GM12878 (cell line): ENCODE results near the gene ZNF385C. TPM values are rescaled to one million over a fixed set of nuclear protein-coding genes. Genes with fewer than 3 reads are reported as not detected.

Experiments
- ATAC-seq: fragments of 200-7000 bp; cut with Tn5 transposase; 3 replicates; pipeline ENCODE4 v1.9.1; 2020; ENCODE audit warnings: mild to moderate bottlenecking, moderate library complexity
- BruUV-seq: library from RNA; stranded (reverse); fragments of 400-500 nt; replicated peaks from 2 replicates; lab custom pipeline; 2021; lab: Mats Ljungman, UMichigan
- CTCF ChIA-PET: fragments of 300-600 bp; sonication (Branson Sonifier 250); formaldehyde crosslinking; extraction: SDS; loops from one replicate; lab custom pipeline; 2021; ENCODE audit warnings: inconsistent platforms; lab: Yijun Ruan, JAX
- POLR2A ChIA-PET: fragments of 350-600 bp; formaldehyde crosslinking; extraction: SDS; loops from one replicate; lab custom pipeline; 2021; ENCODE audit warnings: inconsistent platforms; lab: Charles Lee
- RAD21 ChIA-PET: fragments of 300-600 bp; sonication (Branson Sonifier 250); formaldehyde crosslinking; loops from one replicate; lab custom pipeline; 2023; ENCODE audit warnings: antibody characterized with exemption; ENCODE audit not compliant: unreplicated experiment; lab: Charles Lee
- SMC1A ChIA-PET: fragments of 300-600 bp; sonication (Branson Sonifier 250); formaldehyde crosslinking; loops from one replicate; lab custom pipeline; 2023; ENCODE audit not compliant: unreplicated experiment, uncharacterized antibody; lab: Charles Lee
- DNase-seq: peaks from one replicate; pipeline ENCODE4 v3.0.0-alpha.2; 2011; ENCODE audit warnings: low read depth, low spot score
- FAIRE-seq: peaks from 3 replicates; lab custom pipeline; 2011; peaks lifted over from hg19 to GRCh38; lab: Jason Lieb, UNC
- H2AFZ ChIP-seq: 2 replicates; pipeline ENCODE4 v1.6.0; 2011; ENCODE audit warnings: low read depth, low read length, control low read depth; ENCODE audit not compliant: control insufficient read depth
- H3K27ac ChIP-seq: 2 replicates; pipeline ENCODE4 v1.5.1; 2011; ENCODE audit warnings: control low read depth; ENCODE audit not compliant: control insufficient read depth, insufficient read depth
- H3K27me3 ChIP-seq, 2 experiments: replicated peaks in 1 of 2; 2 replicates each; pipeline versions ENCODE4 v1.6.0 to v1.6.1; 2011; ENCODE audit warnings: low read length in 1 of 2; ENCODE audit not compliant: control insufficient read depth in 2 of 2, insufficient read depth in 2 of 2
- H3K36me3 ChIP-seq, 2 experiments: 2 replicates each; pipeline ENCODE4 v1.5.1; 2011; ENCODE audit warnings: low read length in 1 of 2; ENCODE audit not compliant: control insufficient read depth in 2 of 2, insufficient read depth in 2 of 2
- H3K4me1 ChIP-seq: 2 replicates; pipeline ENCODE4 v1.6.1; 2011; ENCODE audit warnings: mild to moderate bottlenecking, low read length, moderate library complexity, mixed read lengths; ENCODE audit not compliant: control insufficient read depth, insufficient read depth
- H3K4me2 ChIP-seq: 2 replicates; pipeline ENCODE4 v1.6.0; 2011; ENCODE audit warnings: control low read depth; ENCODE audit not compliant: control insufficient read depth, insufficient read depth
- H3K4me3 ChIP-seq: fragments of 200-600 bp; sonication (generic); 2 replicates; pipeline ENCODE4 v1.5.1; 2016
- H3K79me2 ChIP-seq: 2 replicates; pipeline ENCODE4 v1.6.0; 2011; ENCODE audit warnings: low read length; ENCODE audit not compliant: control insufficient read depth, insufficient read depth
- H3K9ac ChIP-seq: 2 replicates; pipeline ENCODE4 v1.8.0; 2011; ENCODE audit warnings: low read length, control low read depth, mixed read lengths; ENCODE audit not compliant: control insufficient read depth, insufficient read depth
- H3K9me3 ChIP-seq: replicated peaks from 3 replicates; pipeline ENCODE4 v1.5.1; 2011; ENCODE audit warnings: mild to moderate bottlenecking, low read length; ENCODE audit not compliant: control insufficient read depth, insufficient read depth
- H4K20me1 ChIP-seq: 2 replicates; pipeline ENCODE4 v1.6.0; 2011; ENCODE audit not compliant: control insufficient read depth, insufficient read depth
- EED ChIP-seq: sonication (generic); IDR thresholded peaks from 2 replicates; pipeline ENCODE4 v1.6.1; 2016; ENCODE audit warnings: antibody characterized with exemption, low read depth
- ESRRA ChIP-seq: IDR thresholded peaks from 2 replicates; pipeline ENCODE4 v1.6.1; 2012; ENCODE audit warnings: mild to moderate bottlenecking, low read length, improper control_type of control experiment
- MLLT1 ChIP-seq: fragments of 450-650 bp; IDR thresholded peaks from 2 replicates; pipeline ENCODE4 v1.6.1; 2016; ENCODE audit warnings: mild to moderate bottlenecking
- RCOR1 ChIP-seq: conservative IDR thresholded peaks from 2 replicates; pipeline ENCODE4 v1.6.1; 2012; ENCODE audit warnings: low read depth, low read length, improper control_type of control experiment
- SIN3A ChIP-seq: IDR thresholded peaks from 2 replicates; pipeline ENCODE4 v1.6.1; 2012; ENCODE audit warnings: low read depth, low read length, improper control_type of control experiment
- ZNF687 ChIP-seq: fragments of 450-650 bp; IDR thresholded peaks from 2 replicates; pipeline ENCODE4 v1.6.1; 2017; ENCODE audit warnings: mild to moderate bottlenecking, moderate library complexity
- WGBS: methylation state at CpG from one replicate; pipeline ENCODE4 v1.1.6; 2016; ENCODE audit warnings: low lambda C conversion rate; ENCODE audit not compliant: insufficient replicate concordance, insufficient coverage; ENCODE audit errors: missing lambda C conversion rate; 5-methylcytosine and 5-hydroxymethylcytosine counted together
- in situ Hi-C: fragments of 300-500 bp; cut with MboI; formaldehyde crosslinking; loops from 9 replicates; pipeline ENCODE4 v1.14.3; 2018; ENCODE audit warnings: mixed read lengths
- intact Hi-C: fragments of 100-400 bp; cut with micrococcal nuclease; formaldehyde crosslinking; loops from one replicate; pipeline ENCODE4 v1.14.2; 2022; ENCODE audit not compliant: unreplicated experiment
- polyA plus RNA-seq, 11 experiments: library from polyadenylated mRNA; depleted of rRNA in 4 of 11; unstranded in 6 of 11; stranded (reverse) in 5 of 11; fragments of >200 nt; fragmentation: Nextera tagmentation in 4 of 11; fragmentation: Illumina TruSeq in 1 of 11; extraction: Ambion mirVana in 4 of 11; extraction: Trizol in 1 of 11; gene quantifications; 1 replicate in 1 of 11; 2 replicates in 10 of 11; pipeline versions ENCODE4 v1.2.1 to v1.2.3, GENCODE V29; 2011 to 2016; ENCODE audit warnings: inconsistent platforms in 2 of 11, missing spikeins in 2 of 11, low read depth in 1 of 11
- total RNA-seq, 4 experiments: library from RNA; depleted of rRNA in 3 of 4; stranded (reverse); fragments of >200 nt in 3 of 4; fragmentation: Illumina TruSeq in 1 of 4; extraction: Trizol in 1 of 4; gene quantifications; 2 replicates each; pipeline versions ENCODE4 v1.2.1 to v1.2.3, GENCODE V29; 2013 to 2021

The ZNF385C gene
- total and polyA plus RNA-seq, 10 of the 15 experiments (the other 5 are each of a cell fraction or from before 2014, with no cell fraction given) = 0.06 to 0.20 (median 0.07) TPM; not detected in 5

DNA sequence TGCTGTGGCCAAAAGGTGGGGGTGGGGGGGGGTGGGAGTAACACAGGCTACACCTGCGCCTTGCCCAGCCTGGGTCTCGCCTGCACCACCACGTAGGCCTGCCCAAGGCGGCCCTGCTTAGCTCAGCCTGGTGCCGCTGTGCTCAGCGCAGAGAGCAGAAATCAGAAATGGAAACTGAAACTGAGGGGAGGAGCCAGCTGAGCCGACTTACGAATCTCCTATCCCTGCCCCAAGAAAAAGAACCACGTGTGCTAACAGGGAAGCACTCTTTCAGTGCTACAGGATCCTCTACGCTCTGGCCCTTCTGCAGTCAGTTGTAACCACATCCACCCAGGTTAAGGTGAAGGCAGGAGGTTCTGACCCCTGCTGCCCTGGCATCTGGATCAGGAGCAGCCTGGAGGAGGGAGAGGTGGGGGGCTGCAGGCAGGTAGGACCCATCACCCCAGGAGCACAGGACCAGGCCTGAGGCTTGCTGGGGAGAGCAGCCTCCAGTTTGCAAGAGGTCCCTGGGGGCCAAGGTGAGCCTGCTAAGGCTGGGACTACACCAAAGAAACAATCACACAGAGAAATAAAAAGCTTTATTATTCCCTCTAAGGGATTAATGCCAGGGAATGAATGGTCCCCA, 14.4 kb upstream of the ZNF385C start, which contains the start of gene DHX58 (continued):
- TF ChIP-seq ZNF687 = peak; percentile 30; the same call in 1 of the 2 replicates

GRCh38 chr17:42111871-42112551, 13.7 kb upstream of the ZNF385C start:
- Histone ChIP-seq H3K4me1 (peaks cover 37% of the 10 kb centered on the region), H3K9ac (peak overlapping the region; percentile 94), H3K4me3 (peak overlapping the region; percentile 79), H3K36me3 (peaks cover 2 to 3% of the 10 kb centered on the region in 2 experiments; a peak in 2 of 4 replicates), H2AFZ (no peak overlapping the region; the same call in 1 of the 2 replicates), H4K20me1 (no peaks in the 10 kb centered on the region), H3K27ac (peak overlapping the region; percentile 98), H3K27me3 (no peaks in the 10 kb centered on the region), H3K4me2 (peak overlapping the region; percentile 75), H3K79me2 (peaks cover 13% of the 10 kb centered on the region), H3K9me3 (no peaks in the 10 kb centered on the region; the same call in 2 of the 3 replicates)
- ATAC-seq = peak; percentile 20
- TF ChIP-seq MLLT1 (peak; percentile 23), ESRRA (no peak), RCOR1 (no peak), EED (peak; percentile 24; the same call in 1 of the 2 replicates), SIN3A (peak; percentile 46; the same call in 1 of the 2 replicates)
- no peak for DNase-seq
- WGBS = 16% methylated on average over 12 of the region's 12 CpGs
- intact Hi-C loops (no loop called here), in situ Hi-C loops (loop anchor here (5.0 kb wide), 2 partner anchors 90 to 150 kb away; partner anchors contain the start of gene NKIRAS2)
- CTCF ChIA-PET = interaction anchor here (0.5 to 7.5 kb wide), 13 partner anchors 8 to 1694 kb away, joined by 3 to 61 read pairs (median 5); partner anchors contain the start of genes DNAJC7, GHDC and KCNH4
- RAD21 ChIA-PET = interaction anchor here (0.9 to 2.7 kb wide), 14 partner anchors 11 to 181 kb away, joined by 3 to 16 read pairs (median 4); partner anchors contain the start of genes CNP, DNAJC7, KCNH4 and NKIRAS2
- no TSS peak for BruUV-seq
- POLR2A ChIA-PET = interaction anchor here (1.0 to 3.5 kb wide), 9 partner anchors 9 to 277 kb away, joined by 3 to 23 read pairs (median 6); partner anchors contain the start of genes CNP, DNAJC7, KAT2A and KCNH4
- no peak for FAIRE-seq
- SMC1A ChIA-PET = interaction anchor here (0.6 to 3.4 kb wide), 11 partner anchors 14 to 636 kb away, joined by 3 to 17 read pairs (median 7); partner anchors contain the start of genes DNAJC7, KCNH4 and ZNF385C
